NCI-H510A treated with DMSO at 0.1 percent for 48 hours (cell line): ENCODE results near the gene IFIT1B.
"Not testable (repeated sequence)": the region's sequence is repeated elsewhere in the genome, so short reads cannot be mapped to it uniquely, and the experiment has no call there.

Experiments used
- DNase-seq: peaks from one replicate; lab custom pipeline; 2025; lab: John Stamatoyannopoulos, UW

Gene IFIT1B

GRCh38 chr10:89348481-89348880 is 29.4 kb upstream of the IFIT1B start:
- DNase-seq: no peak

GRCh38 chr10:89348975-89349374 is 28.9 kb upstream of the IFIT1B start:
- no peak for DNase-seq

DNA sequence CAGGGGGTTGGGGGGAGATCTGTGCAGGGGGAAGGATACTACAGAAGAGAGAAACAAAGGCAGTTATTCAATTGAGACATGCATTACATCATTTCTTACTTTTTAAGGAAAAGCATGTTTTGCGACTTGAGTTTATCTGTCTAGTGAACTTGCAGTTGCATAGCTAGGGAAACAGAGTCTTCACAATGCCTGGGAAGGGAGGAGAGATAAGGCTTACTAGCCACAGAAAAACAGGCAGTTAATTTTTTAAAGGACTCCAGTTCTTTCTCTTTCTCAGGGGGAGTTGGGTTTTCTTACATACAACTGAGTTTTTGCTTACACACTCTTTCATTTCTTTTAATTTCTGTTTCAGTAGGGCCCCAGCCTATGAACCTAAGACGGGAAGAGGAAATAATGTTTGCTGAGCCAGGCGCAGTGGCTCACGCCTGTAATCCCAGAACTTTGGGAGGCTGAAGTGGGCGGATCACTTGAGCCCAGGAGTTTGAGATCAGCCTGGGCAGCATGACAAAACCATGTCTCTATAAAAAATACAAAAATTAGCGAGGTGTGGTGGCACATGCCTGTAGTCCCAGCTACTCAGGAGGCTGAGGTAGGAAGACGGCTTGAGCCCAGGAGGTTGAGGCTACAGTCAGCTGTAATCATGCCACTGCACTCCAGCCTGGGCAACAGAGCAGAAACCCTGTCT is 27.1 kb upstream of the IFIT1B start:
- DNase-seq: not testable (repeated sequence)

DNA sequence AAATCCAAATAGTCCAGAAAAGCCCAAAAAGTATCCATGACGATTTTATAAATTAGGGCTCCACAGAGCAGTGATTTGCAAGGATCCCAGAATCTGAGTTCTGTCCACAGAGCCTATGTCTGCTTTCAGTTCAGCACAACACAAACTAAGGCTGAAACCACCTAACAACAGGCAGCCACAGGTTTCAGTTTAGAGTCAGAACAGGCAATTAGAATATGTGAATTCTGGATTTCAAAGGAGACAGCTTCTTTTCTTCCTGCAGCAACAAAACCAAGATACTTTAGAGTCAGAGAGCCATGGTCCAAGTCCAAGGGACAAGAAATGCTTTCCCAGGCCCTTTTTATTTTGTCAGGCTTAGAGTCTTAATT is 26.5 kb upstream of the IFIT1B start:
- no peak for DNase-seq

GRCh38 chr10:89351780-89352597 is 25.9 kb upstream of the IFIT1B start:
- no peak for DNase-seq

GRCh38 chr10:89352802-89353201 is 25.1 kb upstream of the IFIT1B start:
- DNase-seq: no peak

GRCh38 chr10:89355394-89355931 is 22.4 kb upstream of the IFIT1B start:
- DNase-seq: no peak

DNA sequence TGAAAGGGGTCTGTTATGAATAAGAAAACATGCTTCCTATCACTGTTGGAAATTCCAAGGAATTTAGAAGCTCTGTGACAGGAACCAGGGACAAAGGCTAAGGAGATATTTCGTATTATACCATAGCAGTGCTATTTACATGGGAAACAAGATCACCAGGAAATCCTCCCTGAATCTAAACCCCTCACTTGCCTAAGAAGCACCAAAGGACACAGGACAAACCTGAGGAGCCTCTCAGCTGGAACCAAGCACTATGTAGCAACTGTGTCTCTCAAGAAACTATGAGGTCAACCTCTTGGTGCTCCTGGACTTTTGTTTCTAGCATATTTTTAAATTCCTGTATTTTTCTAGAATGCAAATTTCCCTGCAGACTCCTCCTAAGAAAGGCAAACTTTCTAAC is 20.8 kb upstream of the IFIT1B start:
- DNase-seq: no peak

DNA sequence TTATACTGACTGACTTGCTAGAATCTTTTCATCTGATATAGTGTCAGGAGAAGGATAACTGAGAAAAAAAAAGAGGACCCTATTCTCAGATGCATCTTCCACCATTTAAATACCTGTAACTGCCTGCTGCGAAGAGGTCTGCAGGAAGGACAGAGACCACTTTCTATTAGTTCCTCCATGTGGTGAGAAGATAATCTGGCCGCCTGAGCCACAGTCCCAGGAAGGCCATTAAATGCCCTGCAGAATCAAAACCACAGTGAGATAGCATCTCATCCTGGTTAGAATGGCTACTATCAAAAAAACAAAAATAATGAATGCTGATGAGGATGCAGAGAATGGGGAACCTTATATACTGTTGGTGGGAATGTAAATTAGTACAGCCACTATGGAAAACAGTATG is 19.9 kb upstream of the IFIT1B start:
- DNase-seq: no peak

DNA sequence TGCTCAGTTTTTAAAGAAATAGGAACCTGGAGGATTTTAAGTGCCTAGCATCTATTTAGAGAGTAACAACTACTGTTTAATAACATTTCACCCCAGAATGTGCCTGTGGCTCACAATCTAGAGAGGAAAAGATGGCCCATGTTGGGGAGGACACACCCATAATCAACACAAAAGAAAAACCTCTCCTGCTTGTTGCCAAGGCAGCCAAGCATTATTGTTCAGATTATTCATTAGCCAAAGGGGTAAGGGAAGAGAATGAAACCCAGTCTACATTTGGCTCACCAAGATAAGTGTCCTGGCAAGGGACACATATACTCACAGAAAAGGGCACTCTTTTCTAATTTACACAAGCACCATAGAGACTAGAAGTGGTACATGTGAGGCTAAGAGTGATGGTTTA is 17.7 kb upstream of the IFIT1B start:
- no peak for DNase-seq

- DNase-seq: no peak
Measured at GRCh38 chr10:89362929-89363328, 14.9 kb upstream of the IFIT1B start.

GRCh38 chr10:89363729-89364442 is 14.0 kb upstream of the IFIT1B start:
- DNase-seq: no peak

- no peak for DNase-seq
Measured at GRCh38 chr10:89364531-89364930, 13.3 kb upstream of the IFIT1B start.

DNA sequence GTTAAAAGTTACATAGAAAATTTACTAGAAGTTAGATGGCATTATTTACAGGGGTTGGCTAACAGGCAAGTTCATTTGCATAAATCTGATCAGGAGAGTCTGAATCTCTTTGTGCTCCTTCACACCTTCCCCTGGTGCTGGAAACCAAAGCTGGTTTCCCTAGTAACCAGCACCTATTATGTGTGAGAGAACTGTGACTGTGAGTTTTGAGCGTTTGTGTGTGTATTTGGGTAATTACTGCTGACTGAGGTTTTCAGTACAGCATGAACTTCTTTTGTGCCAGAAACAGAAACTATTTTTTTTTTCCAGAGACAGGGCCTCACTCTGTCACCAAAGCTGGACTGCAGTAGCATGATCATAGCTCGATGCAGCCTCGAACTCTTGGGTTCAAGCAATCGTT is 10.3 kb upstream of the IFIT1B start:
- DNase-seq: no peak

DNA sequence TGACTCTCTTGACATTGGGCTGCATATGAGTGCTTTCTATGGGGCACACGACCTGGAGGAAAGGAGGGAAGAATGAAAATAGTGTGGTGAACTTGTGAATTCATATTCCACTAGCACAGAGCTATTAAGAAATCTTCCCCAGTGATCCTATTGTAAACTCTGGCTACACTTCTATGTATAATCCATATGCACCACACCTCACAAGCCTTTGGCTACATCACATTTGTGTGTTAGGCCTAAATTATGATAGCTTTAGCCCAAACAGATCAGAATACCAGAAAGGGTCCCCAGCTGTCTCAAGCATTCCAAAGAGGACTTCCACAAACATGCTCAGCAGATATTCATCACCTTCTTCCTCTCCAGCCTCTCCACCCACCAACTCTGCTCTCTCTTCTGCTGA is 9.7 kb upstream of the IFIT1B start:
- no peak for DNase-seq

GRCh38 chr10:89369156-89370105 is 8.4 kb upstream of the IFIT1B start:
- peak; percentile 1 for DNase-seq

GRCh38 chr10:89371079-89371478 is 6.8 kb upstream of the IFIT1B start:
- DNase-seq: no peak

DNA sequence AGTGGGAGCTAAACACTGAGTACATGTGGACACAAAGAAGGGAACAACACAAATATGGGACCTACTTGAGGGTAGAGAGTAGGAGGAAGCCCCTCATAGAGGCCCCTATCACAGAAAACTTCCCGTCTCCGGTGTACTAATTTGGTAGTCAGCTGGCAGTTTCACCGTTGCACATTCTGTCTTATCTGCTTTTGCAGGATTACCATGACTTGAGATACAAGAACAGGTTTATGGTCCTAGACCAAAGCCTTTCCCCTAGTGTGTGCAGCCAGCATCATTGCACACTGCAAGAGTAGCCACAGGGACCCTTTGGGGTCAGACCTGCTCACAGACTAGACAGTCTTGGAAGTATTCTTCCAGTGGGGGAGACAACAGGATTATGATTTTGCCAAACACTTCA is 5.9 kb upstream of the IFIT1B start:
- no peak for DNase-seq

GRCh38 chr10:89373916-89374711 is 3.7 kb upstream of the IFIT1B start:
- DNase-seq: peak; percentile 25

DNA sequence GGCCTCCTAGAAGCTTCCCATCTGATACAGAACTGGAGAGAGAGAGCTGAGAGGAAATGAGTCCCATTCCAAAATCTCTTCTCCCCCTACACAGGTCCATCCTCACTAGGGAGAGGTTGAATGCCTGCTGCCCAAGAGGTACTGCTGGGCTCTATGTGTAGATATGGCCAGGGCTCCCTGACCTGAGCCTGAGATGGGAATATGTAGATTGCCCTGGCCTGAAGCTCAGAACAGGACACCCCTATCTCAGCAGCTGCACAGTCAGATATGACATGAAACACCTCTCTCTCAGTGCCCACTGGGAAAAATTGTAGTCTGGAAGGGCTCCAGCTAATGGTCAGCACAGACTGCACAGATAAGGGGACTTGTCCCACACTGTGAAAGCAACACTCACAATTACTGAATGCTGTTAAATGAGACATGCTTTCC is 3.1 kb upstream of the IFIT1B start:
- DNase-seq: no peak

DNA sequence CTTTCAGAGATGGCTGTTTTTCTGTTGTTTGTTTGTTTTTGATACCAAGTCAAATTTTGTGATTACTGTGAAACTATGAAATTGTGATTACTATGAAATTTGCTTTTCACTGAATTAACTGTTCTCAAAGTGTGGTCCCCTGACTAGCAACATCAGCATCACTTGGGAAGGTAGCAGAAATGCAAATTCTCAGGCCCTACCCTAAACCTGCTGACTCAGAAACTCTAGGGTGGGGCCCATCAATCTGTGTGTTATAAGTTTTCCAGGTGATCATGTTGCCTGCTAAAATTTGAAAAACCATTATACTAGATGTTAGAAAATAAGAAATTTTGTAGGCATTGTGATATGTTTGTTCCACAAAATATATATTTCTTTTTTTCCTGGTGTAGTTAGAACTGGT is 1.2 kb downstream of the IFIT1B start:
- no peak for DNase-seq
